Ascending aorta (tissue), 2 donors: ENCODE results near the gene CSF2. TPM values are rescaled to one million over a fixed set of nuclear protein-coding genes. Genes with fewer than 3 reads are reported as not detected.

Experiments
- DNase-seq, 2 donors: peaks; one replicate each; pipeline ENCODE4 v3.0.0-alpha.2; 2019; ENCODE audit warnings: low spot score in 2 of 2
- H3K27ac ChIP-seq, 2 donors: fragments of 200-600 bp; sonication (generic); one replicate each; pipeline ENCODE4 v1.5.1; 2016 to 2017; ENCODE audit warnings: mild to moderate bottlenecking in 1 of 2
- H3K27me3 ChIP-seq: fragments of 200-600 bp; sonication (generic); one replicate; pipeline ENCODE4 v1.5.1; 2017
- H3K36me3 ChIP-seq, 2 donors: fragments of 200-600 bp; sonication (generic); one replicate each; pipeline ENCODE4 v1.5.1; 2016
- H3K4me1 ChIP-seq, 2 donors: fragments of 200-600 bp; sonication (generic); one replicate each; pipeline ENCODE4 v1.5.1; 2016 to 2017; ENCODE audit warnings: mild to moderate bottlenecking in 1 of 2
- H3K4me3 ChIP-seq, 2 donors: fragments of 200-600 bp; sonication (generic); one replicate each; pipeline ENCODE4 v1.5.1; 2016 to 2017; ENCODE audit warnings: mild to moderate bottlenecking in 1 of 2
- H3K9me3 ChIP-seq, 2 donors: fragments of 200-600 bp; sonication (generic); one replicate each; pipeline ENCODE4 v1.5.1; 2016
- CTCF ChIP-seq, 3 experiments: fragments of 200-600 bp in 2 of 3; fragments of 450-650 bp in 1 of 3; sonication (generic) in 2 of 3; IDR thresholded peaks; one replicate each; pipeline ENCODE4 v1.5.1; 2016 to 2019; ENCODE audit warnings: antibody characterized with exemption in 3 of 3, mild to moderate bottlenecking in 1 of 3, moderate library complexity in 1 of 3
- intact Hi-C: fragments of 100-400 bp; cut with DNase I; formaldehyde crosslinking; loops from one replicate; pipeline ENCODE4 v1.15.1; 2023
- total RNA-seq: library from RNA; depleted of rRNA; stranded (reverse); fragments of >200 nt; gene quantifications from one replicate; pipeline ENCODE4 v1.1.0, GENCODE V29; 2016

CSF2 gene
- total RNA-seq, 1 donor from 2014 or later = not detected

GRCh38 chr5:132087176-132087575 lies 13.6 kb downstream of the CSF2 start:
- H3K36me3 ChIP-seq = no peaks in the 10 kb centered on the region
- DNase-seq = no peak
- H3K4me3 ChIP-seq = no peak overlapping the region
- peaks cover 0 to 11% of the 10 kb centered on the region in 2 donors for H3K4me1 ChIP-seq
- no peak for TF ChIP-seq CTCF (IDR thresholded peaks at IDR 0.05)
- H3K9me3 ChIP-seq = no peaks in the 10 kb centered on the region
- no peak overlapping the region for H3K27ac ChIP-seq
- H3K27me3 ChIP-seq = no peaks in the 10 kb centered on the region
- intact Hi-C loops = no loop called here

- Histone ChIP-seq H3K27ac (no peak overlapping the region), H3K27me3 (no peaks in the 10 kb centered on the region), H3K36me3 (no peaks in the 10 kb centered on the region), H3K9me3 (no peaks in the 10 kb centered on the region), H3K4me1 (peaks cover 0 to 11% of the 10 kb centered on the region in 2 donors), H3K4me3 (no peak overlapping the region)
- no peak for TF ChIP-seq CTCF (IDR thresholded peaks at IDR 0.05)
- intact Hi-C loops = no loop called here
- DNase-seq = no peak
Measured at GRCh38 chr5:132087661-132088060, 14.1 kb downstream of the CSF2 start.

- TF ChIP-seq CTCF (IDR thresholded peaks at IDR 0.05) = no peak
- Histone ChIP-seq H3K27ac (no peak overlapping the region), H3K36me3 (no peaks in the 10 kb centered on the region), H3K27me3 (no peaks in the 10 kb centered on the region), H3K9me3 (no peaks in the 10 kb centered on the region), H3K4me3 (no peak overlapping the region), H3K4me1 (peaks cover 0 to 11% of the 10 kb centered on the region in 2 donors)
- no peak for DNase-seq
- intact Hi-C loops = no loop called here
Measured at GRCh38 chr5:132089363-132089762, 15.8 kb downstream of the CSF2 start.

- TF ChIP-seq CTCF (IDR thresholded peaks at IDR 0.05) = no peak
- no peak overlapping the region for H3K27ac ChIP-seq
- no peaks in the 10 kb centered on the region for H3K9me3 ChIP-seq
- intact Hi-C loops = no loop called here
- H3K27me3 ChIP-seq = no peaks in the 10 kb centered on the region
- H3K36me3 ChIP-seq = no peaks in the 10 kb centered on the region
- H3K4me3 ChIP-seq = no peak overlapping the region
- DNase-seq = peak in 1 of 2 donors; percentile 25
- peaks cover 0 to 11% of the 10 kb centered on the region in 2 donors for H3K4me1 ChIP-seq
Measured at GRCh38 chr5:132090107-132090506, 16.5 kb downstream of the CSF2 start.

GRCh38 chr5:132093271-132093670 lies 19.7 kb downstream of the CSF2 start:
- H3K9me3 ChIP-seq = no peaks in the 10 kb centered on the region
- intact Hi-C loops = no loop called here
- DNase-seq = no peak
- TF ChIP-seq CTCF (IDR thresholded peaks at IDR 0.05) = no peak
- no peaks in the 10 kb centered on the region for H3K36me3 ChIP-seq
- no peak overlapping the region for H3K27ac ChIP-seq
- no peaks in the 10 kb centered on the region for H3K4me1 ChIP-seq
- no peak overlapping the region for H3K4me3 ChIP-seq
- H3K27me3 ChIP-seq = no peaks in the 10 kb centered on the region
